ENCODE results near the gene ITGAL. TPM values are rescaled to one million over a fixed set of nuclear protein-coding genes. Genes with fewer than 3 reads are reported as not detected.
"Not testable (repeated sequence)": the region's sequence is repeated elsewhere in the genome, so short reads cannot be mapped to it uniquely, and the experiment has no call there.

ITGAL gene
- total RNA-seq, 1 experiment from 2014 or later: not detected

GRCh38 chr16:30519120-30520049 is 46.8 kb downstream of the ITGAL start:
- H3K4me3 ChIP-seq (ENCODE audit: low read depth, low read length, poor library complexity, severe bottlenecking): no peak overlapping the region
- ChIA-PET CTCF (no interaction called here), POLR2A (ENCODE audit: low non-redundant PET) (no interaction called here)
- no peaks in the 10 kb centered on the region for H3K27me3 ChIP-seq (replicated peaks; ENCODE audit: insufficient read depth, low read depth, low read length, poor library complexity)
- H3K9me3 ChIP-seq (ENCODE audit: low read depth, low read length, poor library complexity, severe bottlenecking): no peaks in the 10 kb centered on the region
- no peak overlapping the region for H3K27ac ChIP-seq (ENCODE audit: low read depth, low read length, poor library complexity, severe bottlenecking)
- no peaks in the 10 kb centered on the region for H3K4me1 ChIP-seq (ENCODE audit: insufficient read depth, low read length, poor library complexity, severe bottlenecking)
- no peaks in the 10 kb centered on the region for H3K36me3 ChIP-seq (ENCODE audit: insufficient read depth, low read length, poor library complexity, severe bottlenecking)
- no peak for TF ChIP-seq EZH2 (IDR thresholded peaks at IDR 0.05; ENCODE audit: borderline replicate concordance, low read depth, low read length, poor library complexity, severe bottlenecking)
- no peak for TF ChIP-seq CTCF (conservative IDR thresholded peaks at IDR 0.05; ENCODE audit: low read depth, low read length)
- intact Hi-C loops (cut with micrococcal nuclease; ENCODE audit: unreplicated experiment): no loop called here
- DNase-seq (ENCODE audit: low spot score): no peak
- no TSS peak for BruUV-seq (replicated peaks)

- H3K4me1 ChIP-seq (ENCODE audit: insufficient read depth, low read length, poor library complexity, severe bottlenecking): peaks cover 6% of the 10 kb centered on the region
- no peak for DNase-seq (ENCODE audit: low spot score)
- no peak overlapping the region for H3K27ac ChIP-seq (ENCODE audit: low read depth, low read length, poor library complexity, severe bottlenecking)
- intact Hi-C loops (cut with micrococcal nuclease; ENCODE audit: unreplicated experiment): no loop called here
- H3K4me3 ChIP-seq (ENCODE audit: low read depth, low read length, poor library complexity, severe bottlenecking): no peak overlapping the region
- BruUV-seq (replicated peaks): no TSS peak
- CTCF ChIA-PET: no interaction called here
- no peaks in the 10 kb centered on the region for H3K9me3 ChIP-seq (ENCODE audit: low read depth, low read length, poor library complexity, severe bottlenecking)
- POLR2A ChIA-PET (ENCODE audit: low non-redundant PET): no interaction called here
- no peaks in the 10 kb centered on the region for H3K27me3 ChIP-seq (replicated peaks; ENCODE audit: insufficient read depth, low read depth, low read length, poor library complexity)
- TF ChIP-seq CTCF (conservative IDR thresholded peaks at IDR 0.05; ENCODE audit: low read depth, low read length) (no peak), EZH2 (IDR thresholded peaks at IDR 0.05; ENCODE audit: borderline replicate concordance, low read depth, low read length, poor library complexity, severe bottlenecking) (no peak)
- H3K36me3 ChIP-seq (ENCODE audit: insufficient read depth, low read length, poor library complexity, severe bottlenecking): peaks cover 9% of the 10 kb centered on the region
Measured at GRCh38 chr16:30521476-30521872, 48.9 kb downstream of the ITGAL start.

- intact Hi-C loops (cut with micrococcal nuclease; ENCODE audit: unreplicated experiment): no loop called here
Measured at GRCh38 chr16:30521873-30522641, 49.5 kb downstream of the ITGAL start.

GRCh38 chr16:30522702-30523463 is 50.3 kb downstream of the ITGAL start:
- POLR2A ChIA-PET (ENCODE audit: low non-redundant PET); BruUV-seq (replicated peaks); H3K27ac ChIP-seq (ENCODE audit: low read depth, low read length, poor library complexity, severe bottlenecking); DNase-seq (ENCODE audit: low spot score); H3K36me3 ChIP-seq (ENCODE audit: insufficient read depth, low read length, poor library complexity, severe bottlenecking); H3K4me1 ChIP-seq (ENCODE audit: insufficient read depth, low read length, poor library complexity, severe bottlenecking); intact Hi-C loops (cut with micrococcal nuclease; ENCODE audit: unreplicated experiment); H3K4me3 ChIP-seq (ENCODE audit: low read depth, low read length, poor library complexity, severe bottlenecking); H3K9me3 ChIP-seq (ENCODE audit: low read depth, low read length, poor library complexity, severe bottlenecking); CTCF ChIA-PET; H3K27me3 ChIP-seq (replicated peaks; ENCODE audit: insufficient read depth, low read depth, low read length, poor library complexity): not testable (repeated sequence)

More at GRCh38 chr16:30521873-30522641, 49.5 kb downstream of the ITGAL start:
- ChIA-PET CTCF (no interaction called here), POLR2A (ENCODE audit: low non-redundant PET) (no interaction called here)
- Histone ChIP-seq H3K27me3 (replicated peaks; ENCODE audit: insufficient read depth, low read depth, low read length, poor library complexity) (no peaks in the 10 kb centered on the region), H3K4me1 (ENCODE audit: insufficient read depth, low read length, poor library complexity, severe bottlenecking) (peaks cover 6% of the 10 kb centered on the region), H3K27ac (ENCODE audit: low read depth, low read length, poor library complexity, severe bottlenecking) (no peak overlapping the region), H3K4me3 (ENCODE audit: low read depth, low read length, poor library complexity, severe bottlenecking) (no peak overlapping the region), H3K9me3 (ENCODE audit: low read depth, low read length, poor library complexity, severe bottlenecking) (no peaks in the 10 kb centered on the region), H3K36me3 (ENCODE audit: insufficient read depth, low read length, poor library complexity, severe bottlenecking) (peaks cover 9% of the 10 kb centered on the region)
- no TSS peak for BruUV-seq (replicated peaks)
- TF ChIP-seq EZH2 (IDR thresholded peaks at IDR 0.05; ENCODE audit: borderline replicate concordance, low read depth, low read length, poor library complexity, severe bottlenecking) (no peak), CTCF (conservative IDR thresholded peaks at IDR 0.05; ENCODE audit: low read depth, low read length) (no peak)
- no peak for DNase-seq (ENCODE audit: low spot score)

All from A673 (cell line).